ENCODE results near the gene DOC2A.
"Not testable (repeated sequence)": the region's sequence is repeated elsewhere in the genome, so short reads cannot be mapped to it uniquely, and the experiment has no call there.

The DOC2A gene

DNA sequence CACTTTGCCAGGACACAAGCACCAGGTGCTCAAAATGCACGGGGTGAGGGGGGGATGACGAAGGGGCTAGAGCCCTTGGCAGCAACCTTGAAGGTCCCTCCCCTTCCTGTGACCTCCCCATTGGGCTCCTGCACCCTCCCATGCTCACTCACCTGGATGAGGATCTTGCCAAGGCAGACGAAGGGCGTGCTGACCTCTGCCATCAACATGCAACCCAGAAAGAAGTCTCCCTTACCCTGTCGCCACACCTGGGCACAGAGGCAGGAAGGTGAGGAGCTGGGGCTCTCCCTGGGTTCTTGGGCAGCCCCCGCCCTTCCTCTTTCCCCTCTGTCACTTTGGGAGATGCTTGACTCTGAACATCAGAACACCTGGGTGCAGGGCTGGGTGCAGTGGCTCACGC lies 14.7 kb upstream of the DOC2A start:
- H3K9me3 ChIP-seq (ENCODE audit: low read length), result no peaks in the 10 kb centered on the region
- H3K27ac ChIP-seq (ENCODE audit: low read depth, low read length), result no peak overlapping the region
- H3K9ac ChIP-seq (ENCODE audit: low read length), result no peak overlapping the region
- no peaks in the 10 kb centered on the region for H3K36me3 ChIP-seq (ENCODE audit: insufficient read depth, low read length)
- peaks cover 8% of the 10 kb centered on the region for H3K4me1 ChIP-seq (ENCODE audit: insufficient read depth, low read length)
- no peak overlapping the region for H3K4me3 ChIP-seq (ENCODE audit: low read depth in 1 of 2, low read length in 2 of 2)
- H3K27me3 ChIP-seq (ENCODE audit: control insufficient read depth in 1 of 2, insufficient read depth in 2 of 2, low read length in 2 of 2), result peaks cover 10 to 42% of the 10 kb centered on the region in 2 donors

DNA sequence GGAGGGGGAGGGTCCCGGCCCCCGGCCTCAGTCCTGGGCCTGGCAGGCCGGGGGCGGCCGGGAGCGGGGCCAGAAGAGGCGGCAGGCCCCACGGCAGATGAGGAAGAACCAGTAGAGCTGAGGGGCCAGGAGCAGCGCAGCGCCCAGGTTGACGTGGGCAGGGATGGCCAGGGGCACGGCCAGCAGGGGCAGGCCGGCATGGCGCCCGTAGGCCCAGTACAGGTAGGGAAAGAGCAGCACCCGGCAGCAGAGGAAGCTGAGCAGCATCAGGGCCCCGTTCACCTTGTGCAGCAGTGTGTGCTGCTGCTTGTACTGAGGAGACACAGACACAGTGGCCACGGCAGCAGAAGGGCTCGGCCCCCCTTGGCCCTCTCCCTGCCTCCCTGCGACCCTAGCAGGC lies 14.3 kb upstream of the DOC2A start:
- Histone ChIP-seq H3K4me3 (ENCODE audit: low read depth in 1 of 2, low read length in 2 of 2) (no peak overlapping the region), H3K9ac (ENCODE audit: low read length) (no peak overlapping the region), H3K4me1 (ENCODE audit: insufficient read depth, low read length) (peaks cover 8% of the 10 kb centered on the region), H3K27ac (ENCODE audit: low read depth, low read length) (no peak overlapping the region), H3K27me3 (ENCODE audit: control insufficient read depth in 1 of 2, insufficient read depth in 2 of 2, low read length in 2 of 2) (peaks cover 10 to 38% of the 10 kb centered on the region in 2 donors), H3K36me3 (ENCODE audit: insufficient read depth, low read length) (no peaks in the 10 kb centered on the region), H3K9me3 (ENCODE audit: low read length) (no peaks in the 10 kb centered on the region)

DNA sequence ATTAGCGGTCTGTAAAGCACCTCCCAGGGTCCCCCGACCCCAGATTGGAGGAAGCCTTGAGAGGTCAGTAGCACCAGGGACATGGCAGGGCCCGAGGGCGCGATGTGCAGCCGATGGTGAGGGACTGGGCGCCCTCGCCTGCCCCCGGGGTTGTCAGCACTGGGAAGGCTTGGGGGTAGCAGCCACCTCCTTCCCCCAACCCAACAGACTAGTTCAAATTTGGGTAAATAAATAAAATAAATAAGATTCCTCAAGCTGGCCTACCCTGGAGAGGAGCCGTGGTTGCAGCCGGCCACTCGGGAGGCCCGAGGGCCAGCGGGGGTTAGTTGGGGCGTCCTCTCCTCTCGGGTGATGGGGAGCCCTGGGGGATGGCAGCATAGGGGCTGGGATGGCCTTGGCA lies 13.6 kb upstream of the DOC2A start:
- peaks cover 8% of the 10 kb centered on the region for H3K4me1 ChIP-seq (ENCODE audit: insufficient read depth, low read length)
- no peaks in the 10 kb centered on the region for H3K36me3 ChIP-seq (ENCODE audit: insufficient read depth, low read length)
- H3K9ac ChIP-seq (ENCODE audit: low read length), result no peak overlapping the region
- H3K27me3 ChIP-seq (ENCODE audit: control insufficient read depth in 1 of 2, insufficient read depth in 2 of 2, low read length in 2 of 2), result peaks cover 8 to 31% of the 10 kb centered on the region in 2 donors
- H3K9me3 ChIP-seq (ENCODE audit: low read length), result no peaks in the 10 kb centered on the region
- H3K27ac ChIP-seq (ENCODE audit: low read depth, low read length), result no peak overlapping the region
- H3K4me3 ChIP-seq (ENCODE audit: low read depth in 1 of 2, low read length in 2 of 2), result no peak overlapping the region

DNA sequence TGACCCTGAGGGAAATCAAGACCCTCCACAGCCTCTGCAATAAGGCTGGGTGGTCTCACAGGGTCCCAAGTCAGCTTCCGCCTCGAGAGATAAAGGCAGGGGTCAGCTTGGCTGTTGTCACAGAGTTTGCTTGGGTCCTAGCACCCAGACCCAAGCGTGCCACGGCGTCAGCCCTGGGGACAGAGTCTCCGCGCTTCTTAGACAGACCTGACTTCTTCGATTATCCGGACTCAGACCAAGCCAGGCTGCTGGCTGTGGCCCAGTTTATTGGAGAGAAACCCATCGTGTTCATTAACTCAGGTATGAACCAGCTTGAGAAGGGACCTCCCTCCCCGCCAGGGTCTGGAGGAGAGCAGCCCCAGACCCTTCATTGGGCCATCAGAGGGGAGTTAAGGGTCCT lies 12.8 kb upstream of the DOC2A start:
- Histone ChIP-seq H3K4me3 (ENCODE audit: low read depth in 1 of 2, low read length in 2 of 2) (no peak overlapping the region), H3K9me3 (ENCODE audit: low read length) (no peaks in the 10 kb centered on the region), H3K9ac (ENCODE audit: low read length) (no peak overlapping the region), H3K27ac (ENCODE audit: low read depth, low read length) (no peak overlapping the region), H3K27me3 (ENCODE audit: control insufficient read depth in 1 of 2, insufficient read depth in 2 of 2, low read length in 2 of 2) (peaks cover 0 to 23% of the 10 kb centered on the region in 2 donors), H3K4me1 (ENCODE audit: insufficient read depth, low read length) (peaks cover 8% of the 10 kb centered on the region), H3K36me3 (ENCODE audit: insufficient read depth, low read length) (no peaks in the 10 kb centered on the region)

DNA sequence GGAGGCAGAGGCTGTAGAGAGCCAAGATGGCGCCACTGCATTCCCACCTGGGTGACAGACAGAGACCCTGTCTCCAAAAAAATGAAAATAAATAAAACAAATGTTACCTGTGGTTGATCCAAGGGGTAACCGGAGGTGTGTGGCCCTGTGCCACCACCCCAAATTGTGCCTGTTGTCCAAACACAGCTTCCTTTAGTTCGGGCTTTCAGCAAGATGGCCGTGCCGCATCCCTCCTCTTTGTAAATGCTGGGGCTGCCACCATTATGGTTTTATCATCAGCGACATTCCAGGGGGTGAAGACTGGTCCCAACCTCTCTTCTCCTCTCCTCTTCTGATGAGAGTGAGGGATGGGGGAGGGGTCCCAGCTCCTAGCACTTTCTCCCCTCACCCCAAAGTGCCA lies 12.1 kb upstream of the DOC2A start, which contains the start of gene C16orf92:
Gene C16orf92 (plus strand): TSS at position 312 of the 400 bp plus-strand sequence. CDS start 143 bp downstream, outside the sequence.
- Histone ChIP-seq H3K36me3 (ENCODE audit: insufficient read depth, low read length) (no peaks in the 10 kb centered on the region), H3K9ac (ENCODE audit: low read length) (no peak within 1 kb of the TSS), H3K9me3 (ENCODE audit: low read length) (no peaks in the 10 kb centered on the region), H3K27ac (ENCODE audit: low read depth, low read length) (no peak within 1 kb of the TSS), H3K27me3 (ENCODE audit: control insufficient read depth in 1 of 2, insufficient read depth in 2 of 2, low read length in 2 of 2) (peaks cover 0 to 21% of the 10 kb centered on the region in 2 donors), H3K4me1 (ENCODE audit: insufficient read depth, low read length) (peaks cover 8% of the 10 kb centered on the region), H3K4me3 (ENCODE audit: low read depth in 1 of 2, low read length in 2 of 2) (no peak within 1 kb of the TSS)

DNA sequence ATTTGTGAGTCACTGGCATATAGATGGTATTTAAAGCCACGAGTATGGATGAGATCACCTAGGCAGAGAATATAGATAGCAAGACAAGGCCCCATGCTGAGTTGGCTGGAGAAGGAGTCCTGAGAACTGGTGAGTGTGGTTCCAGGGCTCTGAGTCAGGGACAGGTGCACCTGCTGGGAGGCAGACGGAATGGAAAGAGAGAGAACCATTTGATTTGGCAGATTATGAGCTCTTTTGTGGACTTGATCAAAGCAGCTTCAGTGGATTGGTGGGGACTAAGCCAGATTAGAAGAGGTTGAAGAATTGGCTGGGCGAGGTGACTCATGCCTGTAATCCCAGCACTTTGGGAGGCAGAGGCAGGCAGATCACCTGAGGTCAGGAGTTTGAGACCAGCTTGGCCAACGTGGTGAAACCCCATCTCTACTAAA lies 7.9 kb upstream of the DOC2A start:
- H3K9ac ChIP-seq (ENCODE audit: low read length), result no peak overlapping the region
- no peaks in the 10 kb centered on the region for H3K36me3 ChIP-seq (ENCODE audit: insufficient read depth, low read length)
- peaks cover 8% of the 10 kb centered on the region for H3K4me1 ChIP-seq (ENCODE audit: insufficient read depth, low read length)
- no peaks in the 10 kb centered on the region for H3K9me3 ChIP-seq (ENCODE audit: low read length)
- no peaks in the 10 kb centered on the region for H3K27me3 ChIP-seq (ENCODE audit: control insufficient read depth in 1 of 2, insufficient read depth in 2 of 2, low read length in 2 of 2)
- H3K27ac ChIP-seq (ENCODE audit: low read depth, low read length), result no peak overlapping the region
- H3K4me3 ChIP-seq (ENCODE audit: low read depth in 1 of 2, low read length in 2 of 2), result no peak overlapping the region

DNA sequence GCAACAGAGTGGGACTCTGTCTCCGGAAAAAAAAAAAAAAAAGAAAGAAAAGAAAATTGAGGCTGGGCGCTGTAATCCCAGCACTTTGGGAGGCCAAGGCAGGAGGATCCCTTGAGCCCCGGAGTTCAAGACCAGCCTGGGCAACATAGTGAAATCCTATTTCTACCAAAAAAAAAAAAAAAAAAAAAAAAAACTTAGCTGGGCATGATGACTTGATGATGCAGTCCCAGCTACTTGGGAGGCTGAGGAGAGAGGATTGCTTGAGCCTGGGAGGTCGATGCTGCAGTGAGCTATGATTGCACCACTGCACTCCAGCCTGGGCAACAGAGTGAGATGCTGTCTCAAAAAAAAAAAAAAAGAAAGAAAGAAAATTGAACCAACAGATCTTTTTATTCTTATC lies 7.1 kb upstream of the DOC2A start:
- H3K36me3 ChIP-seq (ENCODE audit: insufficient read depth, low read length); H3K9me3 ChIP-seq (ENCODE audit: low read length); H3K4me1 ChIP-seq (ENCODE audit: insufficient read depth, low read length); H3K4me3 ChIP-seq (ENCODE audit: low read depth in 1 of 2, low read length in 2 of 2); H3K27ac ChIP-seq (ENCODE audit: low read depth, low read length); H3K27me3 ChIP-seq (ENCODE audit: control insufficient read depth in 1 of 2, insufficient read depth in 2 of 2, low read length in 2 of 2); H3K9ac ChIP-seq (ENCODE audit: low read length): not testable (repeated sequence)

DNA sequence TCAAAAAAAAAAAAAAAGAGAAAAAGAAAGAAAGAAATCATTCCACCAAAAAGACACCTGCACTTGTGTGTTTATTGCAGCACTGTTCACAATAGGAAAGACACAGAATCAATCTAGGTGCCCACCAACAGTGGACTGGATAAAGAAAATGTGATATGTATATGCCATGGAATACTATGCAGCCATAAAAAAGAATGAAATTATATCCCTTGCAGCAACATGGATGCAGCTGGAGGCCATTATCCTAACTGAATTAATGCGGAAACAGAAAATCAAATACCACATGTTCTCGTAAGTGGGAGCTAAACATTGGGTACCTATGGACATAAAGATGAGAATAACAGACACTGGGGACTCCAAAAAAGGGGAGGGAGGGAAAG lies 6.4 kb upstream of the DOC2A start:
- peaks cover 1 to 2% of the 10 kb centered on the region in 2 donors for H3K27me3 ChIP-seq (ENCODE audit: control insufficient read depth in 1 of 2, insufficient read depth in 2 of 2, low read length in 2 of 2)
- no peaks in the 10 kb centered on the region for H3K9me3 ChIP-seq (ENCODE audit: low read length)
- peaks cover 8% of the 10 kb centered on the region for H3K4me1 ChIP-seq (ENCODE audit: insufficient read depth, low read length)
- no peak overlapping the region for H3K27ac ChIP-seq (ENCODE audit: low read depth, low read length)
- H3K9ac ChIP-seq (ENCODE audit: low read length), result no peak overlapping the region
- no peak overlapping the region for H3K4me3 ChIP-seq (ENCODE audit: low read depth in 1 of 2, low read length in 2 of 2)
- H3K36me3 ChIP-seq (ENCODE audit: insufficient read depth, low read length), result no peaks in the 10 kb centered on the region

DNA sequence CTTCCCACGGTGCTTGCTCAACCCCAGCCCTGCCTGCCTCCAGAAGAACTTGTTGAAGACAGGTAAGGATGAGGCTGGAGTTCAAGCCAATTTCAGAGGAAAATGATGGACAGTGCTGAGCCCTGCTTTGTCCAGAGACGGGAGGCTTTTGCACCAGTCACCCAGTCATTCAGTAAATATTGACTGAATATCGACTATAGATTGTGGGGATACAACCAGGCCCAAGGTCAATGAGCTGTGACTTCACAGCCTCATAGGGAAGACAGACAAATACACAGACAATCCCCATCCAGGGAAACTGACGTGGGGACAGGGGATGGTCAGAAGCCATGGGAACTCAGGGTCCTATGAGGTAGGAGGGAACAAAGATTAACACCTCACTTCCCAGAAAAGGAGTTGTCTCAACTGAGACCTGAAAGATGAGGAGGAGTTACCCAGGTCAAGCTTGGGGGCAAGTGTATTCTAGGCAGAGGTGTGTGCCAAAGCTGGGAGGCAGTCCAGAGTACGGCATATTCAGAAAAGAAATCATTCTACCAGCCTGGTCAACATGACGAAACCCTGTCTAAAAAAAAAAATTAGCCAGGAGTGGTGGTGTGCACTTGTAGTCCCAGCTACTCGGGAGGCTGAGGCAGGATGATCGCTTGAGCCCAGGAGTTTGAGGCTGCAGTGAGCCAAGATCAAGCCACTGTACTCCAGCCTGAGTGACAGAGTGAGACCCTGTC lies 5.9 kb upstream of the DOC2A start:
- H3K27me3 ChIP-seq (ENCODE audit: control insufficient read depth in 1 of 2, insufficient read depth in 2 of 2, low read length in 2 of 2), result peaks cover 7 to 8% of the 10 kb centered on the region in 2 donors
- no peak overlapping the region for H3K27ac ChIP-seq (ENCODE audit: low read depth, low read length)
- peaks cover 6% of the 10 kb centered on the region for H3K4me1 ChIP-seq (ENCODE audit: insufficient read depth, low read length)
- H3K4me3 ChIP-seq (ENCODE audit: low read depth in 1 of 2, low read length in 2 of 2), result no peak overlapping the region
- no peak overlapping the region for H3K9ac ChIP-seq (ENCODE audit: low read length)
- H3K36me3 ChIP-seq (ENCODE audit: insufficient read depth, low read length), result no peaks in the 10 kb centered on the region
- no peaks in the 10 kb centered on the region for H3K9me3 ChIP-seq (ENCODE audit: low read length)

DNA sequence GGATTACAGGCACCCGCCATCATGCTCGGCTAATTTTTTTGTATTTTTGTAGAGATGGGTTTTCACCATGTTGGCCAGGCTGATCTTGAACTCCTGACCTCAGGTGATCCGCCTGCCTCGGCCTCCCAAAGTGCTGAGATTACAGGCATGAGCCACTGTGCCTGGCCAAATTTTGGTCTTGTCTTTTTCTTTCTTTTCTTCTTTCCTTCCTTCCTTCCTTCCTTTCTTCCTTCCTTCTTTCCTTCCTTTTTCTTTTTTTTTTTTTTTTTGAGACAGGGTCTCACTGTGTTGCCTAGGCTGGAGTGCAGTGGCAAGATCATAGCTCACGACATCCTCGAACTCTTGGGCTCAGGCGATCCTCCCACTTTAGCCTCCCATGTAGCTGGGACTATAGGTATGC lies 4.6 kb upstream of the DOC2A start:
- H3K4me1 ChIP-seq (ENCODE audit: insufficient read depth, low read length); H3K27ac ChIP-seq (ENCODE audit: low read depth, low read length); H3K9me3 ChIP-seq (ENCODE audit: low read length); H3K4me3 ChIP-seq (ENCODE audit: low read depth in 1 of 2, low read length in 2 of 2); H3K36me3 ChIP-seq (ENCODE audit: insufficient read depth, low read length); H3K9ac ChIP-seq (ENCODE audit: low read length): not testable (repeated sequence)
- peaks cover 11 to 20% of the 10 kb centered on the region in 2 donors for H3K27me3 ChIP-seq (ENCODE audit: control insufficient read depth in 1 of 2, insufficient read depth in 2 of 2, low read length in 2 of 2)

DNA sequence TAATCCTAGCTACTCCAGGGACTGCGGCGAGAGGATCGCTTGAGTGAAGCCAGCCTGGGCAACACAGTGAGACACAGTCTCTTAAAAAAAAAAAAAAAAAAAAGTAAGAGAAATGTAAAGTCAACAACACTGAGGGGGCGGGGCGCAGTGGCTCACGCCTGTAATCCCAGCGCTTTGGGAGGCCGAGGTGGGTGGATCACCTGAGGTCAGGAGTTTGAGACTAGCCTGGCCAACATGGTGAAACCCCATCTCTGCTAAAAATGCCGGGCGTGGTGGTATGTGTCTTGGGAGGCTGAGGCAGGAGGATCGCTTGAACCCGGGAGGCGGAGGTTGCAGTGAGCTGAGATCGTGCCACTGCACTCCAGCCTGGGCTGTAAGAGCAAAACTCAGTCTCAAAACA lies 1.8 kb upstream of the DOC2A start:
- H3K4me1 ChIP-seq (ENCODE audit: insufficient read depth, low read length); H3K36me3 ChIP-seq (ENCODE audit: insufficient read depth, low read length); H3K9me3 ChIP-seq (ENCODE audit: low read length); H3K9ac ChIP-seq (ENCODE audit: low read length); H3K27ac ChIP-seq (ENCODE audit: low read depth, low read length); H3K4me3 ChIP-seq (ENCODE audit: low read depth in 1 of 2, low read length in 2 of 2): not testable (repeated sequence)
- peaks cover 18 to 38% of the 10 kb centered on the region in 2 donors for H3K27me3 ChIP-seq (ENCODE audit: control insufficient read depth in 1 of 2, insufficient read depth in 2 of 2, low read length in 2 of 2)
